ENCODE measurements around the gene UHRF1.
A peak's percentile ranks its signal among the peaks of the same experiment; 100 is the strongest.
"Not testable (repeated sequence)": the region's sequence is repeated elsewhere in the genome, so short reads cannot be mapped to it uniquely, and the experiment has no call there.

The UHRF1 gene
- 0.76 to 3.9 (median 1.2) reads per million in 4 donors for total RNA-seq

- DNase-seq = peak in 1 of 5 donors; percentile 82
These were observed at the start of gene UHRF1 for GRCh38 chr19:4909156-4909896. Gene UHRF1, plus strand, starts transcription at chr19:4909501. Its CDS starts 1,385 bp downstream, at chr19:4910886.

GRCh38 chr19:4859697-4860096 is 49.6 kb upstream of the UHRF1 start:
- DNase-seq = no peak

- DNase-seq = no peak
These were observed 48.2 kb upstream of the UHRF1 start for GRCh38 chr19:4861147-4861546.

DNA sequence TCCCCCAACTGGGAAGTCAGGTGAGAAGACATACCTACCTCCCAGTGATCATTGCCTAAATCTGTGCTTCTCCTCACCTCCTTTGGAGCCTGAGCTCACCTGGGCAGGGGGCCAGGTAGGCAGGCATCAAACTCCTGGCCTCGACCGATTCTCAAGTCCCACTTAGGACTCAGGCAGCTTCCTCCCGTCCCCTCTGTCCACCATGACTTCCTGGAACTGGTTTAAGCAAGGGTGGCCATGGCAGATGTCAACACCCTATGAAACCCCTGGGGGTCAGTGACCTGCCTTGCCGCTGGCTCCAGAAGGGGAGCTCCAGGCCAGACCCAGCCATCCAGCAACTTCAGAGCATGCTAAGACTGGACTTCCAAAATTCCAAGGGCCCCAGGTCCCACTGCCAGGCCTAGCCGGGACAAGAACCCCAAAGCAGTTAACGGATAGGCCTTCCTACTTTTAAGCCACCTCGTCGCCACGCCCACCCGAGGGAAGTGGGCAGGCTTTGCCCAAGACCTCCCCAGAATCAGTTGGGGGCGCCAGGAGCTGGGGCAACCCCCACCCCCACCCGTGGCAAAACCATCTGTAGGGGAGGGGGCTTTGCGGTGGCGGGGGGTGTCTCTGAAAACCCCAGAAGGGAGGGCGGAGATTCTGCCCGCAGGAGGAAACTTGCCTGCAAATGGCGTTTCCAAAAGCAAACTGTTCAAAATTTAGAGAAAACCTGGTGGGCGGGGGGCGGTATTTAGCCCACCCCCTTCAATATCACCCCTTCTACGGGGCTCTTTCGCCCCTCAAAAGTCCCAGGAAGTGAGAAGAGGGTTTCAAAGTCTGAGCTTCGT is 42.5 kb upstream of the UHRF1 start:
- DNase-seq = peak in 4 of 5 donors; percentile 23 to 43 (median 40)

GRCh38 chr19:4867534-4868285 is 41.6 kb upstream of the UHRF1 start, which contains the start of gene PLIN3:
Gene PLIN3, minus strand, starts transcription at chr19:4867667. Its CDS starts 6,273 bp downstream, at chr19:4861394.
- peak; percentile 81 to 91 (median 82) for DNase-seq

DNA sequence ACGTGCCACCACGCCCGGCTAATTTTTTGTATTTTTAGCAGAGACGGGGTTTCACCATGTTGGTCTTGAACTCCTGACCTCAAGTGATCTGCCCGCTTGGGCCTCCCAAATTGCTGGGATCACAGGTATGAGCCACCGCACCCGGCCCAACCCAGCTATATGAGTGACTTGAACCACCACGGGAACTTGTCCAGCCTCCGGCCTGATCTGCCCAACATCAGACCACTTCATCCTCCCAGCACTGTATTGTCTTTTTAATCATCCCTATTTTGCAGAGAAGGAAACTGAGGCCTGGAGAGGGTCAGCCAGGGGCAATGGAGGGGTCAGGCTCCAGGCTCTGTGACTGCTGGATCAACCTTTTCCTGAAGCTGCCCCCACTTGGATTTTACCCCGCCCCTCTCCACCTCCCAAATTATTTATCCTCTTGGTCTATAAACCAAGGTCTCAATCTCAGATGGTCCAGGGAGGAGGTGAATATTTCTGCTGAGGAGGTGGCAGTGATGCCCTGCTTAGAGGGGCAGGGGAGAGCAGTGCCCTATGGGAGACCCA is 40.9 kb upstream of the UHRF1 start:
- DNase-seq = no peak

- peak in 1 of 5 donors; percentile 40 for DNase-seq
These were observed 39.1 kb upstream of the UHRF1 start for GRCh38 chr19:4870025-4870700.

DNA sequence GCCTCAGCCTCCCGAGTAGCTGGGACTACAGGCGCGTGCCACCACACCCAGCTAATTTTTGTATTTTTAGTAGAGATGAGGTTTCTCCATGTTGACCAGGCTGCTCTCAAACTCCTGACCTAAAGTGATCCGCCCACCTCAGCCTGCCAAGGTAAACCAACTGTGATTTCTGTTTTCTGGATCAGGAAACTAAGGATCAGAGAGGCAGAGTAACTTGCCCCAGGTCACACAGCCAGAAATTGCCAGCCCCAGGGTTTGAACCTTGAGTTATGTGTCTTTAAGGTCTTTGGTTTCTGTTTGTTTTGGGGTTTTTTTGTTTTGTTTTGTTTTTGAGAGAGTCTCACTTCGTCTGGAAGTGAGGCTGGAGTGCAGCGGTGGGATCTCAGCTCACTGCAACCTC is 37.6 kb upstream of the UHRF1 start:
- DNase-seq = no peak

DNA sequence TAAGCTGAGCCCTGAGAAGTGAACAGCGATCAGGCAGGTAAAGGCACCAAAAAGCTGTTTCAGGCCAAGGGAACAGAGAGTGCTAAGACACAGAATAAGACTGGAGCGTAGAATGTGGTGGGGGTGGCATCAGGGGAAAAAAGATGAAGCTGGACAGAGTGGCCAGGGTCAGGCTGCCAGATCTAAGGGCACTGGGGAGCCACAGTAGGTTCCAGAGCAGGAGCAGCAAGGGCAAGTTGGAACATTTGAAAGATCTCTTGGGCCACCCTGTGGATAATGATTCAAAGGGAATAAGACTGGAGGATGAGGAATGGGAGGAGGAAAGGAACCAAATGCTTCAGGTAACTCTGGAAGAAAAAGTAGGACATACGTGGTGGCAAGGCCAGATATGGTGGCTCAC is 35.4 kb upstream of the UHRF1 start:
- no peak for DNase-seq

DNA sequence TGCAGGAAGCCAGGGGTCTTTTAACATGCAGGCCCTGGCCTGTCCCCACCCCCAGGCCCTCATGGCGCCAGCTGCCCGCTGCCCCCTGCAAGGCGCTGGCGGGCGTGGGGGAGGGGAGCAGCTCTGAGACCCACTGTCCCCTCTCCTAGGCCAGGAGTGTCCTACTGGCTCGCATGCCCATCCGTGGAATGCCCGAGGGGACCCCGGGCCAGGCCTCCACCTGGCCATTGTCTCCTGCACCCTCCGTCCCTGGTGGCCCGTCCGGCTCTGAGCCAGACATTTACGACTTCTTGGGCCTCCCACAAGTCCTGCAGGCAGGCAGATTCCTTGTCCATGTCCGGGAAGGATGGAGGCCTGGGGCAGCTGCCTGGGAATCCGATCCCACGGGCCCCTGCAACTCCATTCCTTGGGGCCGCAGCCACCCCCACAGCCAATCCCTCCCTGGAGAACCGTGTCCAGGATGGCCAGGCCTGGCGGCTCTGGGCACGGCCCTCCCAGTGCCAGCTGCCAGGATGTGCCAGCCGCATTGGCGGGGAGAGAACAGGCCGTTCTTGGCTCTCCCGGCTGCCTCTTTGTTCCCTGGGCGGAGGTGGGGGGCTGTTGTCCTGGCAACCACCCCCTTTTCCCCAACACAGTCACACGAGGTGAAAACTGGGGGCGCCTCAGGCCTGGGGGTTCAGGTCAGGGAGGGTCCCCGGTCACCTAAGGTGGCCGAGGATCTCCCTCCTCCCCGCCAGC is 31.4 kb upstream of the UHRF1 start:
- no peak for DNase-seq

DNA sequence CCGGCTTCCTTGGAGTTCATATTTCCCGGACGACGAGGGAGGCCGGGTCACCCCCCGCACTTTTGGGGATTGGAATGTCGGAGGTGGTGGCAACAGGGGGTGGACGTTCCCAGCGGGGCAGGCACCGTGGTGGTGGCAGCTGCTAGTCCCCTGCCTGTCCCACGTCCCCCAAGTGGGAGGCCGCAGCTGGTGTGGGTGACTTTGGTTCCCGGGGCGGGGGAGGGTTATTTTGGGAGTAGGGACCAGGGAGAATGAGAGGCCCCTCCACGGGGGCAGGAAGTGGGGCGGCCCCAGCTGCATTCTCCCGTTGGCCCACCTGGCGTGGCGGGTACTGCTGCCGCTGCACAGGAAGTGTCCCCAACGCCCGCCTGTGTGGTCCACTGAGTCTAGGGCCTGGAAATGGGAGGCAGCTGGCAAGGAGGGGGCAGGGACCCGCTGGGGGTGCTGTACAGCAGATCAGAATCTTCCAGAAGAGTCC is 30.8 kb upstream of the UHRF1 start:
- no peak for DNase-seq

- no peak for DNase-seq
These were observed 30.3 kb upstream of the UHRF1 start for GRCh38 chr19:4879041-4879440.

- not testable (repeated sequence) for DNase-seq
These were observed 26.4 kb upstream of the UHRF1 start for GRCh38 chr19:4882874-4883273.

GRCh38 chr19:4884993-4885392 is 24.3 kb upstream of the UHRF1 start:
- DNase-seq = not testable (repeated sequence)

DNA sequence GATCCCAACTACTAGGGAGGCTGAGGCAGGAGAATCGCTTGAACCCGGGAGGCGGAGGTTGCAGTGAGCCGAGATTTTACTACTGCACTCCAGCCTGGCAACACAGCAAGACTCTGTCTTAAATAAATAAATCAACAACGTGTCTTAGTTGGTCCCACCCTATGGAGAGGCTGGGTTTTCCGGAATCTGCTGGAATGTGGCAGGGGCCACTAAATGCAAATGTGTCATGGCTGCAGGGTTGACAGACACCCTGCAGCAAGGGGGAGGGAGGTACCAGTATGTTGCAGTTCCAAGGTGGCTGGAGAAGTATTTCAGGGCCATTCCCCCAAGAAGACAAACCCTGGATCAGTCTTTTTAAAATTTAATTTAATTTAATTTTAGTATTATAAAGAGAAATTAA is 21.5 kb upstream of the UHRF1 start:
- DNase-seq = not testable (repeated sequence)

- no peak for DNase-seq
These were observed 20.1 kb upstream of the UHRF1 start for GRCh38 chr19:4889034-4889815.

- DNase-seq = no peak
These were observed 18.2 kb upstream of the UHRF1 start for GRCh38 chr19:4891066-4891465.

GRCh38 chr19:4892962-4893361 is 16.3 kb upstream of the UHRF1 start:
- not testable (repeated sequence) for DNase-seq

GRCh38 chr19:4896372-4896771 is 12.9 kb upstream of the UHRF1 start:
- no peak for DNase-seq

GRCh38 chr19:4897146-4897545 is 12.2 kb upstream of the UHRF1 start:
- no peak for DNase-seq
